ENCODE measurements around the gene TMEM121. TPM values are rescaled to one million over a fixed set of nuclear protein-coding genes. Genes with fewer than 3 reads are reported as not detected.

The TMEM121 gene
- polyA plus RNA-seq, 3 donors, result 0.08 to 0.11 TPM; not detected in 1

- peaks cover 5 to 10% of the 10 kb centered on the region in 2 donors for H3K36me3 Mint-ChIP-seq
- peak overlapping the region; percentile 75 to 82 for H3K4me3 Mint-ChIP-seq
- Histone ChIP-seq H3K4me2 (replicated peaks; ENCODE audit: extremely low read depth, low read length, poor library complexity, severe bottlenecking) (peak overlapping the region; percentile 79), H3K9ac (ENCODE audit: insufficient read depth, low read length, poor library complexity, severe bottlenecking) (peak overlapping the region; percentile 97), H3K27ac (ENCODE audit: low read depth in 1 of 2, low read length in 2 of 2) (peak overlapping the region; percentile 82 to 99), H3K9me3 (replicated peaks in 1 of 2; ENCODE audit: control insufficient read depth in 1 of 2, insufficient read depth in 1 of 2, low read length in 2 of 2) (peaks cover 4% of the 10 kb centered on the region in 2 donors), H3K79me2 (ENCODE audit: insufficient read depth, low read length) (no peaks in the 10 kb centered on the region), H3K36me3 (replicated peaks in 1 of 2; ENCODE audit: control insufficient read depth in 1 of 2, insufficient read depth in 2 of 2, low read length in 2 of 2) (no peaks in the 10 kb centered on the region), H3K27me3 (ENCODE audit: control insufficient read depth in 2 of 2, insufficient read depth in 2 of 2, low read length in 2 of 2) (peaks cover 7 to 64% of the 10 kb centered on the region in 2 donors), H2AFZ (ENCODE audit: insufficient read depth, low read depth, low read length, poor library complexity, severe bottlenecking) (no peak overlapping the region), H4K20me1 (ENCODE audit: insufficient read depth, low read length) (no peaks in the 10 kb centered on the region), H3K4me1 (ENCODE audit: control insufficient read depth in 1 of 2, insufficient read depth in 2 of 2, low read length in 2 of 2) (peaks cover 58 to 73% of the 10 kb centered on the region in 2 donors), H3K4me3 (replicated peaks in 1 of 3; ENCODE audit: low read depth in 2 of 3, low read length in 3 of 3) (peak overlapping the region in 1 of 3 experiments; percentile 72)
- peaks cover 0 to 14% (median 8%) of the 10 kb centered on the region in 7 donors for H3K9me3 Mint-ChIP-seq
- WGBS (ENCODE audit: insufficient coverage), result 90% methylated on average over 12 of the region's 18 CpGs
- no peak for DNase-seq
- H3K27ac Mint-ChIP-seq, result peak overlapping the region; percentile 96 to 99 (median 99)
- intact Hi-C loops (cut with micrococcal nuclease), result loop anchor here (5.0 to 10.0 kb wide), 2 partner anchors 410 to 418 kb away; partner anchors contain the start of gene GPR132 (in 1 of the 2)
- peaks cover 54% of the 10 kb centered on the region for H3K4me1 Mint-ChIP-seq
- H3K27me3 Mint-ChIP-seq (ENCODE audit: low read depth in 3 of 3), result peaks cover 45 to 82% (median 51%) of the 10 kb centered on the region in 3 donors
- no peak for TF ChIP-seq CTCF (IDR thresholded peaks at IDR 0.05)
Measured at GRCh38 chr14:105482486-105483110, 43.8 kb upstream of the TMEM121 start.

- Histone ChIP-seq H3K4me1 (ENCODE audit: control insufficient read depth in 1 of 2, insufficient read depth in 2 of 2, low read length in 2 of 2) (peaks cover 67 to 76% of the 10 kb centered on the region in 2 donors), H3K79me2 (ENCODE audit: insufficient read depth, low read length) (no peaks in the 10 kb centered on the region), H3K4me2 (replicated peaks; ENCODE audit: extremely low read depth, low read length, poor library complexity, severe bottlenecking) (no peak overlapping the region), H3K36me3 (replicated peaks in 1 of 2; ENCODE audit: control insufficient read depth in 1 of 2, insufficient read depth in 2 of 2, low read length in 2 of 2) (peaks cover 0 to 1% of the 10 kb centered on the region in 2 donors), H3K4me3 (replicated peaks in 1 of 3; ENCODE audit: low read depth in 2 of 3, low read length in 3 of 3) (no peak overlapping the region), H3K27me3 (ENCODE audit: control insufficient read depth in 2 of 2, insufficient read depth in 2 of 2, low read length in 2 of 2) (peaks cover 4 to 58% of the 10 kb centered on the region in 2 donors), H3K9ac (ENCODE audit: insufficient read depth, low read length, poor library complexity, severe bottlenecking) (no peak overlapping the region), H4K20me1 (ENCODE audit: insufficient read depth, low read length) (peaks cover 2% of the 10 kb centered on the region), H3K9me3 (replicated peaks in 1 of 2; ENCODE audit: control insufficient read depth in 1 of 2, insufficient read depth in 1 of 2, low read length in 2 of 2) (peaks cover 0 to 4% of the 10 kb centered on the region in 2 donors), H2AFZ (ENCODE audit: insufficient read depth, low read depth, low read length, poor library complexity, severe bottlenecking) (no peak overlapping the region), H3K27ac (ENCODE audit: low read depth in 1 of 2, low read length in 2 of 2) (no peak overlapping the region)
- H3K27me3 Mint-ChIP-seq (ENCODE audit: low read depth in 3 of 3), result peaks cover 43 to 77% (median 48%) of the 10 kb centered on the region in 3 donors
- intact Hi-C loops (cut with micrococcal nuclease), result loop anchor here (5.0 to 10.0 kb wide), 2 partner anchors 411 to 419 kb away; partner anchors contain the start of gene GPR132 (in 1 of the 2)
- peaks cover 5 to 10% of the 10 kb centered on the region in 2 donors for H3K36me3 Mint-ChIP-seq
- peaks cover 0 to 14% (median 6%) of the 10 kb centered on the region in 7 donors for H3K9me3 Mint-ChIP-seq
- peak overlapping the region in 5 of 7 donors; percentile 35 to 99 (median 99) for H3K27ac Mint-ChIP-seq
- peaks cover 60% of the 10 kb centered on the region for H3K4me1 Mint-ChIP-seq
- DNase-seq, result no peak
- H3K4me3 Mint-ChIP-seq, result no peak overlapping the region
- TF ChIP-seq CTCF (IDR thresholded peaks at IDR 0.05), result no peak
- WGBS (ENCODE audit: insufficient coverage), result 88% methylated on average over 15 of the region's 18 CpGs
Measured at GRCh38 chr14:105483300-105484068, 42.9 kb upstream of the TMEM121 start.

Data from CD14-positive monocyte (primary cell).